Subcutaneous adipose tissue (tissue), 4 donors: ENCODE measurements around the gene DGKB. TPM values are rescaled to one million over a fixed set of nuclear protein-coding genes. Genes with fewer than 3 reads are reported as not detected.

Source experiments
- total RNA-seq, 4 donors: library from RNA; depleted of rRNA; stranded (reverse); fragments of >200 nt; gene quantifications; one replicate each; pipeline ENCODE4 v1.1.0, GENCODE V29; 2016
- TF ChIP-seq, protein P1 (sequence below): fragments of 450-650 bp; IDR thresholded peaks from one replicate; pipeline ENCODE4 v1.5.1; 2016; ENCODE audit warnings: low read depth, mild to moderate bottlenecking, control low read depth, antibody characterized with exemption, moderate library complexity

The DGKB gene
- total RNA-seq, 4 donors from 2014 or later, result 0.17 TPM; not detected in 3

DNA sequence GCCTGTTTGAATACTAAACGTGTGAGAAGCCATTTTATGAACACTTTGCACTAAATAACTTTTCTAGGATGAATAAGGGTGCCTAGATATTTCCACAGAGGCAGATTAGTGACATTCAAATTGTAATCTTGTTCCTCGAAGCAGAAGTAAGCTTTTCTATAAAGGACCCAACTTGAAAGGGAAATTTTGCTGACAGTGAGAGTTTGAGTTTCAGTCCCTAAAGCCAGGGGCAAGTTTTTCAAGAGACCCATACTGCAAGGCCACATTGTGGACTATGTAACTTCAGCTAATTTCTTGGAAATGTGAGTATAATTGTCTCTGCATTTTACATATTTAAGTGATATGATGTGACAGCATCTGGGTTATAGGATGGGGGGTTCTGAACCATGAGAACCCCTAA is 525.8 kb downstream of the DGKB start:
- TF ChIP-seq, protein P1, sequence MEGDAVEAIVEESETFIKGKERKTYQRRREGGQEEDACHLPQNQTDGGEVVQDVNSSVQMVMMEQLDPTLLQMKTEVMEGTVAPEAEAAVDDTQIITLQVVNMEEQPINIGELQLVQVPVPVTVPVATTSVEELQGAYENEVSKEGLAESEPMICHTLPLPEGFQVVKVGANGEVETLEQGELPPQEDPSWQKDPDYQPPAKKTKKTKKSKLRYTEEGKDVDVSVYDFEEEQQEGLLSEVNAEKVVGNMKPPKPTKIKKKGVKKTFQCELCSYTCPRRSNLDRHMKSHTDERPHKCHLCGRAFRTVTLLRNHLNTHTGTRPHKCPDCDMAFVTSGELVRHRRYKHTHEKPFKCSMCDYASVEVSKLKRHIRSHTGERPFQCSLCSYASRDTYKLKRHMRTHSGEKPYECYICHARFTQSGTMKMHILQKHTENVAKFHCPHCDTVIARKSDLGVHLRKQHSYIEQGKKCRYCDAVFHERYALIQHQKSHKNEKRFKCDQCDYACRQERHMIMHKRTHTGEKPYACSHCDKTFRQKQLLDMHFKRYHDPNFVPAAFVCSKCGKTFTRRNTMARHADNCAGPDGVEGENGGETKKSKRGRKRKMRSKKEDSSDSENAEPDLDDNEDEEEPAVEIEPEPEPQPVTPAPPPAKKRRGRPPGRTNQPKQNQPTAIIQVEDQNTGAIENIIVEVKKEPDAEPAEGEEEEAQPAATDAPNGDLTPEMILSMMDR, result no peak

DNA sequence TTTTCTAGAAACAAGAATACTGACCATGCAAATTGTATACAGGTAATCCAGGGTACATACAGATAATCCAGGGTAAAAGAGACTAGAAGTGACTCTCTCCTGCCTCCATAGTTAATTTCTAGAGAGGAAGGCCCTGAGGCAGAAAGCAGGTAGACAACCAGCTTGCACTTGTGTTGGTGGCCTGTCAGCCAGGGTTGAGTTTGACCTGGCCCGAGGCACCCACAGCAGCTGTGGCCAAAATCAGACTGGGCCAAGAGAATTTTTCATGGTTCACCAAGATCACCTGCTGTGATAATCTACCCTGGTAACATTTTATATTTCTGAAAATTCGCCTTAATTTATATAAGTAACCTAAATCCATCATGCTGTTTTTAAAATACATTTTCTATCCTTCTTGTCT is 526.6 kb downstream of the DGKB start:
- TF ChIP-seq, protein P1, result no peak

- TF ChIP-seq, protein P1, result no peak
These were observed 528.2 kb downstream of the DGKB start for GRCh38 chr7:14374336-14374735.

DNA sequence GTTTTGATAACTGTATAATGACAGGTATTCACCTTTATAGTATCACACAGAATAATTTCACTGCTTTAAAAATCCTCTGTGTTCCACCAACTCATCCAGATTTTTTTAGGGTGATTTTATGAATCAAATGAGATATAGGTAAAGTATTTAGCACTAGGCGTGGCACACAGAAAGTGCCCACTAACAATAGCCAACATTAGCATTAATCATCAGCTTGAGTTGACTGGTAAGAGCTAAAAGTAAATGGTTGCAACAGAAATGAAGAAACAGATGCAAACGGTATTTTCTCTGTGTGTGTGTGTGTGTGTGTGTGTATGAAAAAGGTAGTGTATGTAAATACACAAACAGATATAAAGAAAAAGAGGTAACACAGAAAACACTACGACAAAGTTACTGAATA is 534.3 kb downstream of the DGKB start:
- TF ChIP-seq, protein P1, result no peak

DNA sequence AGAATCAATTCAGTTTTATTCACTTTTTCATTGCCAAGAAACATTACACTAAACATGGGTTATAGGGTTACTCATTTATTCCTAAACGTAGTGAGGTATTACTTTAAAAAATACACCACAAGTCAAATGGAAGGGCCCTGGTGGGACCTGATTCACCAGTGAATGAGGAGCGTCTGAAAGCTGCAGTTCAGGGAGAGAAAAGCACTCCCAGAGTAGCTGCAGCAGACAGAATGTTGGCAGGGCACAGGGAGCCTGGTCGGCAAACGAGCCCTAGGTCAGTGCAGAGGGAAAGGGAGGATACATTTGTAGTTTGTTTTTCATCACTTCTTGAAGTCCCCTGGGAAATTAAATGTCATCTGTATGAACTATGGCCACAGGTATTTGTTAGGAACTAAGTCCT is 551.4 kb downstream of the DGKB start:
- TF ChIP-seq, protein P1, result no peak

GRCh38 chr7:14341200-14341775 is 561.3 kb downstream of the DGKB start:
- TF ChIP-seq, protein P1, result no peak

- TF ChIP-seq, protein P1, result no peak
These were observed 562.0 kb downstream of the DGKB start for GRCh38 chr7:14340393-14341074.
